Upper lobe of left lung (tissue), 6 donors: Measurements from ENCODE around the gene CCDC57. TPM values are rescaled to one million over a fixed set of nuclear protein-coding genes. Genes with fewer than 3 reads are reported as not detected.

Experiments
- ATAC-seq, 2 donors: fragments of 200-7000 bp; cut with Tn5 transposase; one replicate each; pipeline ENCODE4 v1.9.1; 2022; ENCODE audit warnings: mild to moderate bottlenecking in 2 of 2, moderate library complexity in 2 of 2; ENCODE audit not compliant: low FRiP score in 2 of 2
- DNase-seq, 2 donors: peaks; one replicate each; pipeline ENCODE4 v3.0.0-alpha.2; 2019 to 2020
- H3K27ac ChIP-seq, 4 donors: fragments of 200-600 bp; sonication (generic); one replicate each; pipeline ENCODE4 v1.5.1; 2016 to 2019
- H3K27me3 ChIP-seq, 4 donors: fragments of 200-600 bp; sonication (generic); one replicate each; pipeline ENCODE4 v1.5.1; 2017 to 2019
- H3K36me3 ChIP-seq, 4 donors: fragments of 200-600 bp; sonication (generic); one replicate each; pipeline ENCODE4 v1.5.1; 2016 to 2019
- H3K4me1 ChIP-seq, 4 donors: fragments of 200-600 bp; sonication (generic); one replicate each; pipeline ENCODE4 v1.5.1; 2018 to 2019
- H3K4me3 ChIP-seq, 4 donors: fragments of 200-600 bp; sonication (generic); one replicate each; pipeline ENCODE4 v1.5.1; 2017 to 2019; ENCODE audit warnings: mild to moderate bottlenecking in 2 of 4, moderate library complexity in 1 of 4
- H3K9me3 ChIP-seq, 4 donors: fragments of 200-600 bp; sonication (generic); one replicate each; pipeline ENCODE4 v1.5.1; 2018 to 2019
- CTCF ChIP-seq, 6 experiments: fragments of 450-650 bp in 4 of 6; fragments of 200-600 bp in 2 of 6; sonication (generic) in 2 of 6; IDR thresholded peaks; one replicate each; pipeline ENCODE4 v1.5.1; 2016 to 2019; ENCODE audit warnings: antibody characterized with exemption in 6 of 6
- EP300 ChIP-seq, 4 donors: sonication (generic); formaldehyde crosslinking; IDR thresholded peaks; one replicate each; pipeline ENCODE4 v1.5.1; 2017; ENCODE audit warnings: antibody characterized with exemption in 4 of 4, control low read depth in 2 of 4
- POLR2A ChIP-seq, 4 donors: fragments of 450-650 bp; IDR thresholded peaks; one replicate each; pipeline ENCODE4 v1.5.1; 2016 to 2017; ENCODE audit warnings: antibody characterized with exemption in 4 of 4, mild to moderate bottlenecking in 2 of 4
- POLR2AphosphoS5 ChIP-seq, 2 donors: sonication (generic); formaldehyde crosslinking; IDR thresholded peaks; one replicate each; pipeline ENCODE4 v1.5.1; 2017; ENCODE audit warnings: antibody characterized with exemption in 2 of 2
- WGBS, 2 donors: methylation state at CpG; one replicate each; pipeline ENCODE4 v1.1.5; 2017 to 2018; 5-methylcytosine and 5-hydroxymethylcytosine counted together
- total RNA-seq, 6 donors: library from RNA; depleted of rRNA in 4 of 6; stranded (reverse); fragments of >200 nt in 4 of 6; gene quantifications; one replicate each; pipeline versions ENCODE4 v1.1.0 to v1.2.1, GENCODE V29; 2016 to 2021
- donor health status: DM: no; HTN: no; CAD: no; lungs with moderate emphysema.
- donor health status: DM: no; HTN: yes; CAD: no; lungs with severe emphysema.

The CCDC57 gene
- total RNA-seq, 6 donors from 2014 or later: 52.9 to 204 (median 71.8) TPM

GRCh38 chr17:82116246-82116645 lies 96.4 kb downstream of the CCDC57 start:
- Histone ChIP-seq H3K36me3 (peaks cover 0 to 3% (median 0%) of the 10 kb centered on the region in 4 donors), H3K27me3 (no peaks in the 10 kb centered on the region), H3K4me3 (no peak overlapping the region), H3K9me3 (no peaks in the 10 kb centered on the region), H3K4me1 (peaks cover 3 to 50% (median 12%) of the 10 kb centered on the region in 4 donors), H3K27ac (no peak overlapping the region)
- no peak for ATAC-seq
- no peak for DNase-seq
- 71 to 86% methylated on average over 1 to 6 of the region's 6 CpGs for WGBS, 2 donors
- TF ChIP-seq EP300 (IDR thresholded peaks at IDR 0.05): no peak
- TF ChIP-seq CTCF (IDR thresholded peaks at IDR 0.05): no peak
- TF ChIP-seq POLR2AphosphoS5 (IDR thresholded peaks at IDR 0.05): no peak

GRCh38 chr17:82114872-82115271 lies 97.8 kb downstream of the CCDC57 start:
- ATAC-seq (no peak), DNase-seq (no peak)
- H3K4me3 ChIP-seq: no peak overlapping the region
- H3K4me1 ChIP-seq: peaks cover 3 to 57% (median 12%) of the 10 kb centered on the region in 4 donors
- 94 to 95% methylated on average over 7 to 9 of the region's 9 CpGs for WGBS, 2 donors
- H3K27me3 ChIP-seq: no peaks in the 10 kb centered on the region
- H3K9me3 ChIP-seq: no peaks in the 10 kb centered on the region
- peak overlapping the region in 2 of 4 donors; percentile 83 to 92 for H3K27ac ChIP-seq
- H3K36me3 ChIP-seq: peaks cover 0 to 3% (median 0%) of the 10 kb centered on the region in 4 donors
- TF ChIP-seq EP300 (IDR thresholded peaks at IDR 0.05) (no peak), POLR2A (IDR thresholded peaks at IDR 0.05) (no peak), POLR2AphosphoS5 (IDR thresholded peaks at IDR 0.05) (no peak), CTCF (IDR thresholded peaks at IDR 0.05) (no peak)

- Histone ChIP-seq H3K36me3 (peaks cover 0 to 3% (median 0%) of the 10 kb centered on the region in 4 donors), H3K9me3 (no peaks in the 10 kb centered on the region), H3K27ac (peak overlapping the region in 2 of 4 donors; percentile 83 to 92), H3K27me3 (no peaks in the 10 kb centered on the region), H3K4me3 (no peak overlapping the region), H3K4me1 (peaks cover 3 to 52% (median 10%) of the 10 kb centered on the region in 4 donors)
- 93 to 94% methylated on average over 3 to 10 of the region's 10 CpGs for WGBS, 2 donors
- TF ChIP-seq EP300 (IDR thresholded peaks at IDR 0.05) (no peak), POLR2AphosphoS5 (IDR thresholded peaks at IDR 0.05) (no peak), CTCF (IDR thresholded peaks at IDR 0.05) (no peak), POLR2A (IDR thresholded peaks at IDR 0.05) (no peak)
- ATAC-seq: no peak
- no peak for DNase-seq
Observed at GRCh38 chr17:82114447-82114846, 98.2 kb downstream of the CCDC57 start.

GRCh38 chr17:82113941-82114340 lies 98.7 kb downstream of the CCDC57 start:
- peak overlapping the region; percentile 67 to 92 (median 80) for H3K27ac ChIP-seq
- H3K4me1 ChIP-seq: peaks cover 0 to 52% (median 8%) of the 10 kb centered on the region in 4 donors
- no peak for DNase-seq
- ATAC-seq: no peak
- TF ChIP-seq POLR2A (IDR thresholded peaks at IDR 0.05) (no peak), POLR2AphosphoS5 (IDR thresholded peaks at IDR 0.05) (no peak), EP300 (IDR thresholded peaks at IDR 0.05) (no peak), CTCF (IDR thresholded peaks at IDR 0.05) (no peak)
- no peak overlapping the region for H3K4me3 ChIP-seq
- no peaks in the 10 kb centered on the region for H3K9me3 ChIP-seq
- H3K36me3 ChIP-seq: peaks cover 0 to 3% (median 0%) of the 10 kb centered on the region in 4 donors
- H3K27me3 ChIP-seq: no peaks in the 10 kb centered on the region
- WGBS, 2 donors: 88 to 92% methylated on average over 13 of the region's 13 CpGs

- H3K9me3 ChIP-seq: no peaks in the 10 kb centered on the region
- no peaks in the 10 kb centered on the region for H3K27me3 ChIP-seq
- H3K36me3 ChIP-seq: peaks cover 0 to 3% (median 0%) of the 10 kb centered on the region in 4 donors
- H3K4me3 ChIP-seq: no peak overlapping the region
- peak; percentile 10 to 60 for ATAC-seq
- WGBS, 2 donors: 71 to 82% methylated on average over 9 of the region's 9 CpGs
- H3K27ac ChIP-seq: peak overlapping the region; percentile 67 to 92 (median 80)
- peaks cover 0 to 49% (median 6%) of the 10 kb centered on the region in 4 donors for H3K4me1 ChIP-seq
- TF ChIP-seq POLR2AphosphoS5 (IDR thresholded peaks at IDR 0.05) (no peak), EP300 (IDR thresholded peaks at IDR 0.05) (no peak), CTCF (IDR thresholded peaks at IDR 0.05) (no peak), POLR2A (IDR thresholded peaks at IDR 0.05) (no peak)
- peak in 1 of 2 donors; percentile 71 for DNase-seq
Observed at GRCh38 chr17:82113422-82113821, 99.2 kb downstream of the CCDC57 start.
